LHCN-M2 (cell line): ENCODE measurements around the gene TAF1B. TPM values are rescaled to one million over a fixed set of nuclear protein-coding genes. Genes with fewer than 3 reads are reported as not detected.

Experiments used
- DNase-seq: peaks from one replicate; pipeline ENCODE4 v3.0.0-alpha.2; 2012; ENCODE audit warnings: low read depth
- polyA plus RNA-seq: library from polyadenylated mRNA; unstranded; fragments of >200 nt; gene quantifications from one replicate; pipeline ENCODE4 v1.2.1, GENCODE V29; 2012; ENCODE audit warnings: missing spikeins
- total RNA-seq: library from RNA; depleted of rRNA; stranded (reverse); fragments of >200 nt; gene quantifications from 2 replicates; pipeline ENCODE4 v1.2.3, GENCODE V29; 2014; rRNA removed

The TAF1B gene
- 23.0 and 23.9 TPM in 2 replicates for total RNA-seq
- polyA plus RNA-seq = 8.3 TPM

GRCh38 chr2:9843229-9844035 is at the start of gene TAF1B:
TSS of gene TAF1B (plus strand) at chr2:9843474. CDS start at chr2:9843542, 68 bp downstream.
- peak; percentile 93 for DNase-seq

DNA sequence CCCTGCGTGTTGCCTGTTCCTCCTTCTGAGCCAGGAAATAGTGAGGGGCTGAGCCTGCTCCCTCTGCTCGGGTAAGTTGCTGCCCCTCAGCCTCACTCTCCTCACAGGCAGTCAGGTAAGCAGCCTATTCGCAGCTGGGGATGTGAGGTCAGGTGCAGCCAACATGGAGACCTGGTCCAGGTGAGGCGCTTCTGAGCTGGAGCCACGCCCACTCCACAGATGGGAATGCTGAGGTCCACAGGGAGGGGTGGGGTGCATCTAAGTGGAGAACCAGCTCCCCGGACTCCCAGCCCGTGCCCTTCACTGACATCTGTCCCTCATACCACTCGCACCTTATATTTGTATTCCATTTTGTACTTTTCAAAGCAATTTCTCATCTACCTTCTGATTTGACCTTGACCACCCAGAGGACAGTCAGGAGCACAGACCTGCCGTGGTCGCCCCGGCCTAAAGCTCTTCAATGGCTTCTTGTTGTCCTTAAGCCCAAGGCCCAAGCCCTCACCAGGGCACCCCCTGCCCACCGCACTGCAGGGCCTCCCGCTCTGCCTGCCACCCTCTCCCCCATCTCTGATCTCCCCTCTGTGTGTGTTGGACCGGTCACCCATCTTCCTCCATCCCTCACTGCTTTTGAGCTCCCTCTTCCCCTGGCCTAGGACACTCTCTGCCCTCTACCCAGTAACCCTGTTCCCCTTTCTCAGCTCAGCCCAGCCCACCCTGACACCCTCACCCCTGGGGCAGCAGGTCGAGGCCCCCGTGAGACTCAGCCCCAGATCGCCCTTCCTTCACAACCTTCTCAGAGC is 49.2 kb upstream of the TAF1B start:
- DNase-seq = no peak

- DNase-seq = no peak
These were observed 48.2 kb upstream of the TAF1B start for GRCh38 chr2:9795071-9795470.

GRCh38 chr2:9796056-9797010 is 46.9 kb upstream of the TAF1B start:
- DNase-seq = no peak

DNA sequence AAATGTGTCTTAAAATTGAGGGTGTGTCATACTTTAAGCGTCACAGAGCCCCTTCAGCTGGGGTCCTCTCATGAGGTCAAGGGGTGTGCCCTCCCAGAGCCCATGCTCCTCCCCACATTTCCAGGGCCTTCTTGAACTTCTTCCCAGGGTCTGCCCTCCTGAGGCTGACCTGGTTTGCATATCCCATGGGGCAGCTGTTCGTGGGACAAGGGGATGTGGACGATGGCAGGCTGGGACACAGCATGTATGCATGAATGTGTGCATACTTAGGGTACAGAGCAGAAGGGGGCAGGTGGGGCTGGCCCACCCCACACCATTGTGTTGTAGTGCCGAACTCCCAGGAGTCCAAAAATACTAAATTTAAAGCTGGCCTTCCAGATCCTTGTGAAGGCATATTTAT is 46.2 kb upstream of the TAF1B start:
- no peak for DNase-seq

DNA sequence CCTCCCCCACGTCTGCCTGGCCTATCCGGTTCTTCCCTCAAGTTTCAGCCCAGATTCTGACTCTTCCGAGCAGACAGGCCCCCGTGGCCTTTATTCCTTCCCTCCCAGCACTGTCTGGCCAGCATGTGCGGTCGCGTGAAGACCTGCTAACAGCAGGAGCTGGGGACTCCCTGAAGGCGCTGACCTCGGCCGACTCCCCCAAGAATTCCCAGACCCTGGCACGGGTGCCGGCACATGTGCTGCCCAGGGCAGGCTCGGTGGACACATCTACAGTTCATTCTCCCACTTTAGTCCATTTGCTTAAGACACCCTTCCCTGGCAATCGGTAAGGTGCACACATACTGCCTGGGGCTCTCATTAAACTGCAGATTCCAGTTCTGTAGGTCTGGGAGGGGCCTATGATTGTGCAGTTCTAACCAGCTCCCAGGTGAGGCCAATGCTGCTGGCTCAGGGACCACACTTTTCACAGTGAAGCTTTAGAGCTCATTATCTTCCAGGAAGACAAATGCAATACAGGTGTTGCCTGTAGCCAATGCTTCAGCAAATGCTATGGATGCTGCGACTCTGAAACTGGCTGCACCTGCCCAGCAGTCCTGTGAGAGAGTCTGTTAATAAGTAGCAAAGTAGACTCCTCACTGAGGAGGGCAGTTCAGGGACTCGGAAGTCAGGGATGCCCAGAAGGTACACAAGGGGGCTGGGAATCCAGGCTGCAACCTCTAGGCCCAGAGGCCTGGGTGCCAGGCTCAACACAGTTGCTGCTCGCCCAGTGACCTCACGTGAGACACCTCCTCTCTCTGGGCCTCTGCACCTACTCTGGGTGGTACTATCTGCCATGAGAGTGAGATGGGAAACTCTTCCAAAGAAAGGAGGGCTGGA is 45.4 kb upstream of the TAF1B start:
- no peak for DNase-seq

DNA sequence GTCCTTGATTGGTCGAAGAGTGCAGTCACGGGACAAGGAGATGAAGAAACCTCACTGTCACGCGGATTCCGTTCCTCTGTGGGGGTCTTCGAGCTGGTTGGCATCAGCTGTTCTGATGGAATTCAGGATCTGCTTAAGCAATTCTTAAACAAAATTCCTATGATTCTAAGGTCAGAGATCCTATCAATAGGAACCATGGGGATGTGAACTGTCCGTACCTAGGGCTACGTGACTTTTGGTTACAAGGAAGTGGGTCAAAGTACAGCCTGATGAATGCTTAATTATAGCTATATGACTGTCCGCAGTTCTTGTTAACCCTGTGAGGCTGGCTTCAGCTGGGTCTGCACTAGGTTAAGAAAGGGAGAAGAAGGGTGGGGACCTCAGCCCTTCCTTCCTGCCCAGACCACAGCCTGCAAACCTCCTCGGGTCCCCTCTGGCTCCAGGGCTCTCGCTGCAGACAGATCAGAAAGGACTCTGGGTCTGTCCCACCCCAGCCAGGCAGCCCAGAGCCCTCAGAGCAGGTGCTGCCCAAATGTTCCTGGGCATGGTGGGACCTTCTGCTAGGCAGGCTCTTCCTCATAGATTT is 44.2 kb upstream of the TAF1B start:
- no peak for DNase-seq

DNA sequence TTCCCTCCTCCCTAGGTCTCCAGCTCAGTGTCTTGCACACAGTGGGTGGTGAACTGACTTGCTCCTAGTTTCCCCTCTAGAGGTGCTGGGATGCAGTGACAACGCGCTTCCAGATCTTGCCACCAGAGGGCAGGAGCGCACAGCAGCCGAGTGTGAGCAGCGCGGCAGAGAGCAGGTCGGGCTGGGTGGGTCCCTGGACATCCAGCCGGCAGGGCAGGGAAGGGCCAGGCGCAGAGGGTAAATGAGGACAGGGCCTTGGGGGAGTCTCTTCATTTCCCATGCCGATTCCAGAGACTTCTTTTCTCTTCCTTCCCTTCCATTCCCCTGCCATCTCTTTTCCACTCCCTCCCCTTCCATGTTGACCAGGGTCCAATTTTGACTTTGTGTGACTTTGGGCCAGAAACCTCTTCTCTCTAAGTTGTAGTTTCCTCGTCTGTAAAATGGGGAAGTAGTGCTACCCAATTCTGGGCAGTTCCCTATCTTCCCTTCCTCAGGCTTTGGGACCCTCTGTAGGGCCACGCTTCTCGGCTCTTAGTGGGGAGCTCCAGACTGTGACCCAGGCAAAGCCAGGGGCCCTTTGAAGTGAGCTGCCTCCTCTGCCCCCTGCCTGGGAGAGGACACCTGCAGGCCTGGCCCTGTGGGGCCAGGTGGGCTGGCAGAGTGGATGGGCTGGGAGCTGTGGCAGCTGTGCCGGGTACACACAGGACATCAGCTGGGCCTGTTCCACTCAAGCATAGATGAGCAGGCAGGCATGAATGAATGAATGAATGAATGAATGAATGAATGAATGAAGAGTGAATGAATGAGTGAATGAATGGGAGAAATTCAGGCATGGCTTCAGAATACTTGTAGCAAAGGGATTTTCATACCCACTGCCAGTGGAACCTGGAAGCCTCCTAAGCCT is 43.3 kb upstream of the TAF1B start:
- peak; percentile 75 for DNase-seq

- no peak for DNase-seq
These were observed 42.7 kb upstream of the TAF1B start for GRCh38 chr2:9800639-9800974.

- peak; percentile 30 for DNase-seq
These were observed 42.1 kb upstream of the TAF1B start for GRCh38 chr2:9800975-9801726.

- no peak for DNase-seq
These were observed 40.7 kb upstream of the TAF1B start for GRCh38 chr2:9802576-9802993.

- DNase-seq = peak; percentile 93
These were observed 40.1 kb upstream of the TAF1B start for GRCh38 chr2:9803023-9803805.

DNA sequence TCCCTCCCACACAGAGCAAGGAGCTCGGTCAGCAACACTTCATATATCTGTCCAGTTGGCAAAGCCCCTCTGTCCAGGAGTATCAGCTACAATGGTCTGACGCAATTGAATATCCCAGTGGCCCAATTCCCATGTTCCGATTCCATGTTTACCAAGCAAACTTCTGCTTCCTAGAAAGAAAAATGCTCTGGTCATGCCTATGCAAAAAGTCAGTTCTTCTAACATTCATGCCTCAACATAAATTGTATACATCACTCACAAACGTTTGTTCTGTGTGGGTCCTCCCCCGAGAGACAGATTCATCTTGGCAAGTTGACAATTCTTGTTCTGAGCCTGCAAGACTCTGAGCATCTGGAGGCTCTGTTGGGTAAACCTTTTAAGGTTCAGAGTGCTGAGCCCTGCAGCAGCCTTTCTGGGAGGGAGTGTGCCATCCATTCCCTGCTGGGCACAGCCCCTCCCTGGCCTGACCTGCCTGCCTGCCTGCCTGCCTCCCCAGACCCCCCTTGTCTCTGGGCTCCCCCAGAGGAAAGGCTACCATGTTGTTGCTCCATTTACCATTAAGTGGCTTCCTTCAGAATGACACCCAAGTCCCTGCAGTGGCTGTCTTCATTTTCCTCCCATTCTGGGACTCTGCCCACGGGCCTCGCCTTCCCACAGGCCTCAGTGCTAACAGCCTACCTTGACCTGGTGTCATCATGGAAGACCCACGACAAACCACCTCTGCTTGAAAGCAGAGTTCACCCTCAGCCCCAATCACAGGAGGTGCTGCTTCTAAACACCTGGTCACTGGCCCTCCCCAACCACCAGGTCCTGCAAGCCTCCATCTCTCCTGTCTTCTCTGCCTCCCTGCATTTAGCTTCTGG is 37.6 kb upstream of the TAF1B start:
- DNase-seq = no peak

DNA sequence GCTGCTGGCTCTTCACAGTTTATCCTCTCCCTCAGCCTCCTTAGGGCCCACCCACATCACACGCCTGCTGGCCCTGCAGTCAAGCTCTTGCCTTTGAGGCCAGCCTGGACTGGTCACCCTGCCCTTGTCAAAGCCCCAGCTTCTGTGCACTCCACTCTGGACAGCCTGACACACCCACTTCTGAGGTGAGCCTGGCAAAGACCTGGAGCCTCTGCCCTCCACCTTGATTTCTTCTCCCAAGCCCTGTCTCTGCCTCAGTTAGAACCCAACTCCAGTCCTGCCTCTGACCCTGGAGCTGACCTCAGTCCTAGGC is 37.0 kb upstream of the TAF1B start:
- no peak for DNase-seq

DNA sequence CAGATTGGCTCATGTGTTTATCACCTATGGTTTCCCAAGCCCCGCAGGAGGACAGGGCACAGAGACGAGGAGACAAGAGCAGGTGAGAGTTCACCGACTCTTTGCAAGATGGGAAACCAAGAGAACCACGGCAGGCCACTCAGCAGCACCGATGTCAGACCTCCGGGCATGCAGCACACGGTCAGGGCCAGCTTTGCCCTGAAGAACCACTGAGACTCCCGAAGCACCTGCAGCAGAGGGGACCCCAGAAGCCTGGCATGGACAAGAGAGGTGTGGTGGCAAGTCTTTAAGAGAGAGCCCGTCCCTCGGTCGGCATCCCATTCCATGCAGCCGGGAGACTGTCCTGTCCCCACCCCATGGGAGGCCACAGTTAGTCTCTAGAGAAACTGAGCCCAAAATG is 36.6 kb upstream of the TAF1B start:
- DNase-seq = no peak

GRCh38 chr2:9807056-9807455 is 36.2 kb upstream of the TAF1B start:
- DNase-seq = no peak
